UCSD-AML1 (cell line): ENCODE results near the gene CD276.
"Not testable (repeated sequence)": the region's sequence is repeated elsewhere in the genome, so short reads cannot be mapped to it uniquely, and the experiment has no call there.

Experiments used
- DNase-seq: peaks from one replicate; lab custom pipeline; 2025; ENCODE audit not compliant: unreplicated experiment; lab: John Stamatoyannopoulos, UW

Gene CD276

GRCh38 chr15:73709686-73710085, 25.5 kb downstream of the CD276 start:
- no peak for DNase-seq

GRCh38 chr15:73710321-73710720, 26.1 kb downstream of the CD276 start:
- DNase-seq: no peak

- no peak for DNase-seq
These were observed 27.3 kb downstream of the CD276 start for GRCh38 chr15:73711526-73711925.

- DNase-seq: no peak
These were observed 27.9 kb downstream of the CD276 start for GRCh38 chr15:73712107-73712506.

GRCh38 chr15:73714695-73715301, 30.6 kb downstream of the CD276 start:
- DNase-seq: no peak

- DNase-seq: no peak
These were observed 31.2 kb downstream of the CD276 start for GRCh38 chr15:73715417-73715816.

- no peak for DNase-seq
These were observed 32.2 kb downstream of the CD276 start for GRCh38 chr15:73716417-73716816.

- DNase-seq: no peak
These were observed 33.0 kb downstream of the CD276 start for GRCh38 chr15:73717206-73717605.

- DNase-seq: no peak
These were observed 33.6 kb downstream of the CD276 start for GRCh38 chr15:73717802-73718201.

GRCh38 chr15:73718694-73719093, 34.5 kb downstream of the CD276 start:
- DNase-seq: no peak

- no peak for DNase-seq
These were observed 38.2 kb downstream of the CD276 start for GRCh38 chr15:73722425-73722824.

GRCh38 chr15:73723191-73723590, 39.0 kb downstream of the CD276 start:
- DNase-seq: no peak

- DNase-seq: no peak
These were observed 40.0 kb downstream of the CD276 start for GRCh38 chr15:73724212-73724611.

- DNase-seq: no peak
These were observed 43.3 kb downstream of the CD276 start for GRCh38 chr15:73727330-73727976.

GRCh38 chr15:73732051-73732450, 47.9 kb downstream of the CD276 start:
- DNase-seq: not testable (repeated sequence)

GRCh38 chr15:73732930-73733329, 48.7 kb downstream of the CD276 start:
- DNase-seq: no peak

- no peak for DNase-seq
These were observed 53.4 kb downstream of the CD276 start for GRCh38 chr15:73737535-73737934.

GRCh38 chr15:73740152-73741048, 56.2 kb downstream of the CD276 start:
- DNase-seq: no peak

- no peak for DNase-seq
These were observed 57.2 kb downstream of the CD276 start for GRCh38 chr15:73741321-73741836.

- no peak for DNase-seq
These were observed 60.1 kb downstream of the CD276 start for GRCh38 chr15:73744293-73744692.

GRCh38 chr15:73745073-73745472, 60.9 kb downstream of the CD276 start:
- DNase-seq: no peak

GRCh38 chr15:73746261-73746660, 62.1 kb downstream of the CD276 start:
- DNase-seq: no peak
